ENCODE measurements around the gene YWHAB.

YWHAB gene

DNA sequence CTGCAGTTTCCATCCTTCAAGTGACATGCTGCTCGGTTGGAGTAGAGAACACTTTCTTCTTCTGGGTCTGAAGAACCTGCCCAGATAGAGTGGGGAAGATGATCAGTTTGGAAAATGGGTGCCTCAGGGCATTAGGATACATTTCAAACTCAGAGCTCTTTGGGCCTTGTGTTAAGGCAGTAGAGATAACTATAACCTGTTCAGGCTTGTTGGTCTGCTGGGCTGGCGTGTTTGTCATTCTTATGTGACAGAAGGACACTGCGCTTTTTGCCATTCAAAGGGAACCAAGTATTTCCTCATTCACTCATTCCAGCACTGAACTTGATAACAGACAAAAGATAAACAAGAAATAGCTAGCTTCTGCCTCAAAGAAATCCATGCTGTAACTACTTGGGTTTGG lies 70.9 kb downstream of the YWHAB start:
- no peak for DNase-seq (ENCODE audit: low read depth)
